Colon (tissue), 2 donors: ENCODE data around the gene AGBL1.
"Not testable (repeated sequence)": the region's sequence is repeated elsewhere in the genome, so short reads cannot be mapped to it uniquely, and the experiment has no call there.

Source experiments
- FAIRE-seq: peaks from 2 replicates; lab custom pipeline; 2012; peaks lifted over from hg19 to GRCh38; lab: Jason Lieb, UNC
- donor health status: control.
- donor health status: control.

AGBL1 gene

DNA sequence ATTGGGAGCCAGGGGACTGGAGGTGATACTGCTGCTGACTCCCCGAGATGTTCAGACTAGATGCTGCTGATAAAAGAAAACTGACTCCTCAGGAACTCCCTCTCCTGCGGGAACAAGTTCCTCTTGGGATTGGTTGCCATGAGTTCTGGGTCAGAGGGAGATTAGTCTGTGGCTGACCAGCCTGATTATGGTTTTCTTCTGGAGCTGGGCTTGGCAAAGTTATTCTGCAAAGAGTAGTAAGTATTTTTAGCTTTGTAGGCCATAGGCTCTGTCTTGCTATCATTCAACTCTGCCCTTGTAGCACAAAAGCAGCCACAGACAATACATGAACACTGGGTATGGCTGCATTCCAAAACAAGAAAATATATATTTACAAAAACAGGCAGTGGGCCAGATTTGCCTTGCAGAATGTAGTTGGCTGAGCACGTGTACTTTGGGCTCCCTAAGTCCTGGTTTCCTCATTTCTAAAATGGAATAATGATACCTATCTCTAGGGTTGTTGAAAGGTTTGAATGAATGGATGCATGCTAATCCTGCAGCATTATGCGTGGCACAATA is 796.8 kb downstream of the AGBL1 start:
- FAIRE-seq = no peak

DNA sequence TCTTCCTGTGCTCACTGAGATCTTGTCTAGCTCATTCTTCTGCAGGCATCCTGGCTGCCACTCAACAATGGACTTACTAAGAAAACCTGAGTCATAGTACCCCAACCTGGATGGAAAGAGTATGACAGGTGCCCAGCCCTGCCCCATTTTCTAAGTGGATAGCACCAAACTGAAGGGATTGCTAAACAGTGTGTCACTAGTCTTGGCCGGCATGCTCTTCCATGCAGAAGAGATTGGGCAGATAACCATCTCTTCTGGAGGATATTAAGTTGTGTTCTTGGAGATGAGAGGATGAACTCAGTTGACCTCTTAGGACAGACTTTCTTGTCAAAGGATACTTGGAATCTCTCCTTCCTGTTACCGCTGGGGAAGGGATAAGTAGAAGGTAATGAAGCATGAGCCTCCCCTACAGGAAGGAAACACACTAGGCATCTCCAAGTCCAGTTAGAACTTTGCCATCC is 797.5 kb downstream of the AGBL1 start:
- FAIRE-seq = no peak

DNA sequence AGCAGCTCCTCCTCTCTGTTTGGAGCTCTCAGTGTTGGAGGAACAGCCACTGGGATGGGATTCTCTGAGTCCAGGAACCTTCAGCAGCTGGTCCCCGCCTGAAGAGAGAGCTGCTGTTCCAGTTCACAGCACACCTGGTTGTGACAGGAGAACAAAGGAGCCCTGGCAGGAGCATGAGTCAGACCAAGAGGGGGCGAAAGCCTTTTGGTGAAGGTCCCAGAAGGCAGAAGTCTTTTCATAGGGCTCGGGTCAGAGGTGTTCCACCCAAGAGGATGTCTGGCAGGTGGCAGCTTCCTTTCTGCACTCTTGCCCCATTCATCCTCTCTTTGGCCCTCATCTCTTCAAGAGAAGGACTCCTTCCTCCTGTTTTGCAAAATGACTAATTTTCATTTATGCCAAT is 799.2 kb downstream of the AGBL1 start:
- FAIRE-seq = not testable (repeated sequence)

DNA sequence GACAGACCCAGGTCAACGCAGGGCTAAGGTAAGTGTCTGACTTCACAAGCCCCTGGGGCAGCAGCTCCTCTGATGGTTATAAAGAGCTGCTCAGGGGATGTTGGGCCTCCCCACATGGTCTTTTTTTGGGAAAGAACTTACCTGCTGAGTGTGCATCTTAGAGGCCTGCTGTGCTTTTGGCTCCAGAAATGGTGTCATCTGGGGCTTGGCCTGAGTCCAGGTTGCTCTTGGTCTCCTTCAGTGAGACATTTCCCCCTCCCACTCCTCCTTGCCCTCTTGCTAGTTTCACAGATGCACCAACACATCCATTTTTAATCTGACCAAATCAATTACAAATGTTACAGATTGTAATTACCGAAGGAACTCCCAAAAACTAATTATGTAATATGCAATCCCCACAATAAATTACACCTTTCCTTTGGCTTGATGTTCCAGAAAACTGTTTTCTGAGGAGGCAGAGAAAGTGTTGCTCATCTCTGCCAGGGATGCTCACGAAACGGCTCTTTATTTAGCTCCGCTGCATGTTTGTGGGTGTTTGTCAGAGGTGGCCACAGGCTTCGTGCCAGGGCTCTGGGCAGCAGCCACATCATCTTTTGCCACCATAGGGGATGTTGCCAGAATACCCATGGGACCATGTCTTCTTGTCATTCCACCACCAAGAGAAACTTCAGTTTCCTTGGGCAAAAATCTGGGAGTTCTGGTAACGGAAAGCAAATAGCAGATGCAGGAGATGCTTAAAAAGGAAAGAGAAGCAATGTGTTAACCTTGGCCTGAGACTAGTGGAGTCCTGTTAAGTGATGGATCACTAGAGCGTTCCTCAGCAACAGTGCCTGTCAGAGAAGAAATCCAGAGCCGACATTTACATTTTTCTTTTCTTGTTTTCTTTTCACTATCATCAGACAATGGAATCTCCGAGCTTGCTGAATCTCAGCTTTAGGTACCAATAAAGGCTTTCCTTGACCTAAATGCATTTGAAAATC is 799.9 kb downstream of the AGBL1 start:
- no peak for FAIRE-seq

DNA sequence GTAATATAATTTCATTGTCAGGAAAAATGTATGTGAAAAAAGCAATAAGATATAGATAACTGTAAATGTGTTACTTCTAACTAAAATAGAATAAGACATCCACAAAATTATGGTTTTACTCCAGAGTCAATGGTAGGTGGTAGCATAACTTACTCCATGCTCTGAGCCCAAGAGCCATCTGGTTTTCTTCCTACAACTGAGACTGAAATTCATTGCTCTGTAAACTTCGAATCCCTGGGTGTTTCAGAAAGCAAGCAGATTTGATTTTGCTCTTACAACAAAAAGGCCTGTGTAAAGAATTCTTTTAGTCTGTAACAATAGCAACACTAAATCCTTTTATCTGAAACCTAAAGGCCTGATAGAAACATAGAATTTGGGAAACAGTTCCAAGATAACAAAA is 805.9 kb downstream of the AGBL1 start:
- FAIRE-seq = no peak

DNA sequence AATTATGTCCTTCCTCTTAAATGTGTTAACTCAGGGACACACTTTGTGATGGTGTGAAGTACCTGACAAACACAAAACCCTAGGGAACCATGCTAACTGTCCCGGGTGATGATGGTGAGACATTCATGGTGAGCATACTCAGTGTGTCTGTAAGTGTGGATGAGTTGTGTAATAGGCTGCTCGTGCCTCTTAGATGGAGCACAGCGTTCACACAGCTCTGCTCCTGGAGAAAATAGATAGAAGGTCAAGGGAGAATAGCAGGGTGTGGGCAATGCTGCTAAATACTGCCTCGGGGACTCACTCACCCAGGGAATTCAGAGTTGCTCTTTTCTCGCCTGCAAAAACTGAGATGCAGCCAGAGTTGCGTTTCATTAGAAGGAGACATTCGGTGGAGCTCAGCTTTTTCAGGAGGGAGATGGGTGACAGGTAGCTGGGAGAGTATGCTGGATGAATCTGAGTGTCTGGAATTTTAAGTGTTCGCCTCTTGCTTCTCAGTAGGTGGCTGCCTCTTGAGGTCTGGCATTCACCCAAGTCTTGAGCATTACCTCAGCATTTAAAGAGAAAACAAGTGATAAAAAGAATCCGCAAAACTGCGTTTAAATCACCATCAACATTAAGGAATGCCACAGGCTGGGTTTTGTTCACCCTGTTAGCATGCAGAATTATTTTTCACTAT is 813.2 kb downstream of the AGBL1 start:
- FAIRE-seq = no peak

DNA sequence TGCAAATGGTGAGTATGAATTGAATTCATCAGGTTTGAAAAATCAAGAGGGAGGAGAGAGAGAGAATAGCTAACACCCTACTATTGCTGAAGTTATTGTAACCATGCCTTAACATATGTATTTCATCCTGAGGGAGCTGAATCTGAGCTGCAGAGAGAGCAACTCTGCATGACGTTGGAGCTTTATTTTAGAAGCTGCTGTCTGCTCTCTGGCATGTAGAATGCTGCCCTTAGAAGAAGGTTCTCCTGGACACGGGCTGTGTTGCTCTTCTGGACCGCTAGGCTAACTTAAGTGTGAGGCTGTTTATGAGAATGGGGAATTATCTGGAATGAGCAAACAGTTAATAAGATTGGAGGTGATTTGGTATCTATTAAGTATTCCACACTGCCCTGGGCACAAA is 814.6 kb downstream of the AGBL1 start:
- no peak for FAIRE-seq

DNA sequence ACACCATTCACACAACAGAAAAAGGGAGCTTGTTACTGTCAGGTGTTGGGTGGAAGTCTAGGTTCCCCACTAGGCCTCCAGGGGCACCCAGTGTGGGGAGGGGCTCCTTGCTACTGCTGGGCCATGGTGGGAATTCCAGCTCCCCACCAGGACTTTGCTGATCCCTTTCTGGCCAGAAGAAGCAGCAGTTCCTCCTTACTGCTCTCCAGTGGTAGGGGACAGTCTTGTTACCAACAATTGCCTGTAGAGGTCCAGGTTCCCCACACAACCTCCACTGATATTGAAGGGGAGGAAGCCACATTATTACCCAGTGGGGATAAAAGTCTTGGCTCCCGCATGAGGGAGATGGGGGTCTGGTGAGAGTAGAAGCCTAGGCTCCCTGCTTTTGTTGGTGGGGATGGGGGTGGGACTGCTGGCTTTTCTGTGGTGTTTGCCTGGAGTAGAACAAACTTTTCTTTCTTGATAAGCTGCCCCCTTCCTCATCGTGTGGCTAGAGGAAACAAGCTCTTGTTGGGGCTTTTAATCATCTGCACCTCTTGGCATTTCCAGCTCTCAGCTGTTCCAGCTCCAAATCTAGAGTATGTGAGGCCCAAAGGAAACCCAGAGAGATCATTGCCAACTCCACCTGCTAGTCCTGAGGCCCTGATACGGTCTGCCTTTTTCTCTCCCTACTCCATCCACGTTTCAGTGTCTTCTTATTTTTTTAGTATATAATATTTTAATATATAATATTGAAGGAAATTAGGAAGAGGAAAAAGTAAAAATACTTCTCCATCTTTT is 824.2 kb downstream of the AGBL1 start:
- FAIRE-seq = no peak

DNA sequence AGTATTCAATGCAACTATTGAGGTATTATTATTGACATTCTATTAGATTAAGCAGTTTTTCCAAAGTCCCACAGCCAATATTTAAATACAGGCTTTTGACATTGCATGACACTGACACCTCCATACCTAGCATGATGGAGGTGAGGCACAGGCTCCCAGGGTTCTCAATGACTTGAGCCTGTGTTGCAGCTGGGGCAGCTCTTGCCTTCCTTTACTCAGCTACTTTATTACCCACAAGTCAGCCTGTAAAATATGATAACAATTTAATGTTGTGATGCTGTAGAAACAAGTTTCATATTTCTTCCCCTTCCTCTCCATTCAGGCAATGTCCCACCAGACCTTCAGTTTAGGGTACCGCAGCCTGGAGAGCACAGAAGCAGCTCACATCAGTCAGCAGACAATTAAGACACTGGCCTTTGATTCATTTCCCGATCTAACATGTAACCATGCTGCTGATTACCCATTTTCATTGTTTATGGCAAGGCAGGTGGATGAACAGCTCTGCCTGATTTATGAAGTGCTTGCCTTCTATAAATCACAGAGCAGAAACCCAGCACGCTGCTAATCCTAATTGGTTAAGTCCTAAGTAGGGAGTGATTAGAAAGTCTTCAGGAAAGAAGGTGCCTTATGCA is 826.1 kb downstream of the AGBL1 start:
- FAIRE-seq = no peak

DNA sequence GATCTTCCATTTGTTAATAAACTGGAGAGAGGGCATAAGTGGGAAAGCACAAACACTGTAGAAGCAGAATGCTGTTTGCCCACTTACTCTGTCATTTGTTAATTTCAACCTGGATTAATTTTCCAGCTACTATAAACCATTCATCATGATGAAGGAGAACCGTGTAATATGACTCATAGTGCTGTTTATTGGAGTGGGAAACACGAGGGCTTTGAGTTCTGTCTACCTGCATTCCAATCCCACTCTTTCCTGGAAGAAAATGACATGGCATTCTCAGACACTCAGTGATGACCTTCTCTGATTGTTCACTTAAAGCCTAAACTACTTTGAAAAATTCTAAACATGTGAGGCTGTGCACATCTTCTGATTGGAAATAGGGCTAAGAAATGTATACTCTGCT is 826.7 kb downstream of the AGBL1 start:
- FAIRE-seq = no peak

DNA sequence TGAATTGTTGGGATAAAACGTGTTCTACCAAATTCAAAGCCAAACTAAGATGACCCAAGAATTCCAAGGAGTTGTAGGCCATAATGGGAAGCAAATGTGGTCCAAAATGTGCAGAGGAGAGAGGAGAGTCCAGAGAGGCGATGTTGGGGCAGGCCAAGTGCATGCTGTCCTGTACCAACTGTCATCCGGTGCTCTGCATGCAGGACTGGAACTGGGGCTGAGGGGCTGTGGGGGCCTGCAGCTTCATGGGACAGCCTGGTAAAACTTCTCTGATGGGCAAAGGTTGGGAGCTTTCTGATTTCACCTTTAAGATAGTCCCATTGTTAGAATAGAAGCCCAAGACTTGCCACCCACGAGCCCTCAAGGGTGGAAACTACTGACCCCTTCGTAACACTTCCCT is 831.4 kb downstream of the AGBL1 start:
- no peak for FAIRE-seq

DNA sequence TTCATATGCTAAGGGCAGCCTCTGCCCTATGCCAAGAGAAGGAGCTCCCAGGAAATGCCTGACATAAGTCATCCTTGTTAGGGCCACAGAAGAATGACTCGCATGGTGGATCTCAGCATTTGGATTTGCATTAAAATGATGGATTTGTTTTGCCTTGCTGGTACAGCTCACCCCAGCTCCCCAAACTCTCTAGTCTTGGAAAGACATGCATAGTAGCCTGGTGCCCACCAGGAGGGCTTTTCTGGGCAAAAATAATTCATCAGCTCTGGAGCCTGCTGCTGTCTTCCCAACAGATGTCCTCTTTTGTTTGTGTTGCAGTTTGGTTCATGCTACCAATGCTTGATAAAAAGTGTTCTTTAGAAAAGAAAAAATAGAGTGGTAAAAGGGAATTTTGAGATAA is 833.0 kb downstream of the AGBL1 start:
- FAIRE-seq = no peak

DNA sequence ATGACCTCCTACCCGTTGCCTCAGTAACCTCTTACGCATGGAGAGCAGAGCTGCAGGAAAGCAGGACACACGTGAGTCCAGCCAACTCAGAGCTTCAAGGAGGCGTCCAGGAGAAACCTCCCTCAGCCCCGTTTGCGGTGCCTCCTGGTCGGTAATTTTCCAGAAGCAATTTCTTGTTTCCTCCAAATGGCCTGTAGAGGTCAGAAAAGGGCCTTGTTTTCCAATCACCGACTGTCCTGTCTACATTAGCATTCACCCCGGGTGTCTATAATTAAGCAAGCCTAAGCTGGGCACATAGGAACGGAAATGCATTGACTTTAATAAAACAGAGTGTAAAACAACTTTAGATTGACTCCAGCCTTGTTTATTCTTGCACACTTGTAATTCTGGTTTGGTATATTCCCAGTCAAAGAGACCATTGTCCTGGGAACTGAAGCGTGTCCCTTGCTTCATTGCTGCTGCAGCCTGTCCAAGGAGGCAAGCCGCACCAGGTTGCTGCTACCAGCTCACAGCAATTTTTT is 836.2 kb downstream of the AGBL1 start:
- no peak for FAIRE-seq

DNA sequence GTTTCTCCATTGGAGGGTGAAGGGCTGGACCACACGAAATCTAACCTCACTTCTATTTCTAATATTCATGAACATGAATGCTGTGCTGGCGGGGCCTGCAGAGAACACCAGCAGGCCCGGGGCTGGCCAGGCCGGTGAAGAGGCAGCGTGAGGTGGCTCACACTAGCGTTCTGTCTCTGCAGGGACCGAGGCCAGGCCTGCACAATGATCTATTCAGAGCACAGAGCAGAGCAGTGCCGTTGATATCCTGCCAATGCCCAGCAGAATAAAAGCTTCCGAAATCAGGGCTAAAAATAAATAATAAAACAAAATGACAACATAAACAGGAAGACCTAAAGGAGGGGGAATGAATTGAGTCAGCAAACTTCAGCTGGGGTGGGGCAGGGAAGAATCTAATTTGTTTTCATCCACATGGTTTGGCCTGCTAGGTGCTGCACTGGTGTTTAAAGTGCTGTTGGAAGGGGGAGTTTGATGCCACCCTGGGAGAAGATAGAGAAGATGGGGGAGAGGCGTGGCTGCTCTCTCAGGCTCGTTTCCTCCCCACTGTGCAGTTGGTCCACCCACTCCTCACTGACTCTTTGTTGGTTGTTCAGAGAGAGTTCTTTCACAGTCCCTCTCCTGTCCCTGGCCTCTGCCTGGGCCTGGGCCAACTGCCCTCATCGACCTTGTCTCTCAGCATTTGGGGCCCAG is 837.1 kb downstream of the AGBL1 start:
- no peak for FAIRE-seq

DNA sequence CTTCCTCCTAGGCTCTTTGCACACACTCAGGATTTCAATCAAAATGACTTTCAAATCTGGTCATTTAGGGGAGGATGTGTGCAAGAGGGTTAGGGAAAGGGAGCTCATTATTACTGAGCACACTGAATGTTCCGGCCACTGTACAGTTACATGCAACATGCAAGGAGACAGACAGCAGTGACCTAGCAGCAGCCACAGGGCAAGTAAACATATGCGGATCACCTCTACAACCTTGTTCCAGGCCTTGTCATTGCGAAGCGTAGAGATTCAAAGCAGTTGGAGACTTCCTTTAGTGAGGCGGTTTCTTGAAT is 837.6 kb downstream of the AGBL1 start:
- FAIRE-seq = no peak

DNA sequence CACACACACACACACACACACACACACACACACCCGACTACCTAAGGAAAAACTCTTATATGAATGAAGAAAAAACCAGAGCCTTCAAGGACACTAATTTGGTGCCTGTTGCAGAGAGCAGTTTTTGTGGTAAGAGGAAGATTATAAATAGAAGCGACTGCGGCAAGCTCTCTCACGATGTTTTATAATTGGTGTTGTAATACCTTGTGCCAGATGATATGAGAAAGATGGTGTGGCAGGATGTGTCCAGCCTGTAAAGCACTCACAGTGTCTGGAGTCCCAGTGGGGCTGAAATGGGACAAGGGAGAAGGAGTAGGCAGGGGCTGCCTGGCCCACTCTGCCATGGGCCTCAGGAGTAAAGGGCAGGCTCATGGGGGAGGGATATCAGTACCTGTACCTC is 839.9 kb downstream of the AGBL1 start:
- no peak for FAIRE-seq

DNA sequence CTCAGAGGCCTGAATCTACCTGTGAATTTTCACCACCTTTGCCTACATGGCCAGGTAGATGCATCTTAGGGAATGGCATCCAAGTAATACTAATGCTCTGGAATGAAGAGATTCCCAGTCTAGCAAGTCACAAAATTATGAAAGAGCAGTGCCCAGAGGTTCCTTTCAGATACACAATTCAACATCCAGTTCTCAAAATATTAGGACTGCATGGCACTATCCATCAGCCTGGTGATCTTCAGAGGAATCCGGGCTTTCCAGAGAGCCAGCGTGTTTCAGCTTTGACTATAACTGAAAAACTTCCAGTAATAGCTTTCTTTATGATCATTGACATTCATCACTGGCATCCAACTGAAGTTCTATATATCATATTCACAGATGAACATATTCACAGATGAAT is 849.8 kb downstream of the AGBL1 start:
- no peak for FAIRE-seq

DNA sequence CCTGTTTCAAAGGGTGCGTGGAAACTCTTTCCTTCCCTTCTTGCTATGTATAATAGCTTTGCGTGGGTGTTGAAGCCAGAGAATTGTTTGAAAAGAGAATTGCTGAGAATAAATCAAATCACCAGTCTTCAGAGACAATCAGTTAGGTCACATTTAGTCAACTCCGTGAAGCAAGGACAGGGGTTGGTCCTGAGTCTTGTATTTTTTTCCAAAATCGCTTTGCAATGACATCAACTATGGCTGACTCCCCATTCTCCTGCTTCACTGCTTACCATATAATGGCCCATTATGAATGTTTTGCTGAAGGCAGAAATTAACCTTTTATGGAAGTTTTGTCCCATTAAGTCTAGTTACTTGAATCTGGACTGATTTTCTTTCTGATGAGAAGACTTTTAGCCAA is 852.8 kb downstream of the AGBL1 start:
- no peak for FAIRE-seq

DNA sequence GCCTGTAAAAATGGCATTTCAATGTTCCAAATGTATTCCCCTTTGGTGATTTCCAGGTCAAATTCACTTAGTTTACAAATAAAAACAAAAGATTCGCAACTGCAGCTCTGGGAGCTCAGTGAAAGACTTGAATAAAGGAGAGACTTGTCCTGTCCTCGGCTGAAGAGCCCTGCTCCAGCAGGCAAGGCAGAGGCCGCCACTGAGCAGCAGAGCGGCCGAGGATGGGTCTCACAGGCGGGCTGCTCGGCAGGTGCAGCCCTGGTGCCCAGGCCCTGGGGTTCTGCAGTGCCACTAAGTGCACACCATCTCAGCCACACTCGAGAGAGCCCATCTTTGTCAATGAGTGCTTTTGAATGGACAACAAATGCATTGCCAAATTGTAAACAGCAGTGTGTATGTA is 856.2 kb downstream of the AGBL1 start:
- FAIRE-seq = no peak

DNA sequence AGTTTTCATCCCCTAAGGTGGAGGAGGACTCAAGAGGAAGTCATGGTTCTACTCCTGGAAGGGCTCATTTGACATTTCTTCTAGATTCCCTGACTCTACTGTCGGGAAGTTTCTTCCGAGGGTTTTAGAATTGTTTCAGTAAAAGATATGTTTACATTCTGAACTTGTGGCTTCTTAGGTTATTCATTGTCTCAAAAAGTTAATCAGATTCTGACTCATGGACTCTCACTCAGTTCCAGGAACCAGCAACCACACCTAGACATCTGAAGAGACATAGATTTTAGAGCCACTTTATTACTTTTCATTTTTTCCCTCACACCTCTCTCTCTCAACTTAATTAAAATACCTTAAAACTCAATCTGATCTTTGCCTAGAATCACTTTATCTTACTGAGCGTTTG is 862.6 kb downstream of the AGBL1 start:
- no peak for FAIRE-seq

DNA sequence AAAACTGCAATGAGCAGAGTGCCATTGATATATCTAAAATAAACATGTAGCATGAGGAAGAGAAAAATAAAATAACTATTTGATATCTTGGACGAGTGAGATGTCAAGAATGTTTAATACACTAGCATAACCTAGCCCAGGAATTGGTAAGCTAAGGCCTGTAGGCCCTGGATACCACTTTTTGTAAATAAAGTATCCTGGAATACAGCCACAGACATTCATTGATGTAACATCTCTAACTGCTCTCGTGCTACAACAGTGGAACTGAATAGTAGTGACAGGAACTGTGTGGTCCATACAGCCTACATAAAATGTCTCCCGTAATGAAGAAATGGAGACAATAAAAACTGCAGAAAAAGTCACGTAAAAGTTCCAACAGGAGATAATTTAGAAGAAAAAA is 869.0 kb downstream of the AGBL1 start:
- FAIRE-seq = no peak
